ENCODE measurements around the gene BRPF1. TPM values are rescaled to one million over a fixed set of nuclear protein-coding genes. Genes with fewer than 3 reads are reported as not detected.

The BRPF1 gene
- polyA plus RNA-seq, 1 donor from 2014 or later = 14.9 TPM

- Histone ChIP-seq H3K4me2 (ENCODE audit: low read length) (no peak overlapping the region), H3K79me2 (replicated peaks; ENCODE audit: insufficient read depth, low read length) (no peaks in the 10 kb centered on the region), H3K36me3 (ENCODE audit: insufficient read depth, low read length) (no peaks in the 10 kb centered on the region), H4K20me1 (ENCODE audit: insufficient read depth) (no peaks in the 10 kb centered on the region), H3K27ac (ENCODE audit: low read length) (no peak overlapping the region), H3K4me3 (ENCODE audit: low read length) (no peak overlapping the region), H3K27me3 (ENCODE audit: insufficient read depth, low read depth, low read length) (no peaks in the 10 kb centered on the region), H3K9me2 (ENCODE audit: insufficient read depth, low read length) (no peaks in the 10 kb centered on the region), H3F3A (ENCODE audit: insufficient read depth, low read length, poor library complexity, severe bottlenecking) (no peaks in the 10 kb centered on the region), H3K9me3 (ENCODE audit: low read length) (no peaks in the 10 kb centered on the region), H3K9ac (ENCODE audit: low read length) (no peak overlapping the region), H2AFZ (ENCODE audit: low read depth, low read length) (no peak overlapping the region)
- TF ChIP-seq MXI1 (conservative IDR thresholded peaks at IDR 0.05; ENCODE audit: poor library complexity, severe bottlenecking) (no peak), SMC3 (conservative IDR thresholded peaks at IDR 0.05; ENCODE audit: poor library complexity) (no peak), EP300 (conservative IDR thresholded peaks at IDR 0.05; ENCODE audit: poor library complexity, severe bottlenecking) (no peak), EZH2 (IDR thresholded peaks at IDR 0.05; ENCODE audit: borderline replicate concordance, insufficient read depth, low read length, poor library complexity, severe bottlenecking) (no peak), TAF1 (IDR thresholded peaks at IDR 0.05; ENCODE audit: low read depth) (no peak), POLR2AphosphoS5 (IDR thresholded peaks at IDR 0.05) (no peak), CTCF (IDR thresholded peaks at IDR 0.05; ENCODE audit: poor library complexity, severe bottlenecking) (no peak), RAD21 (conservative IDR thresholded peaks at IDR 0.05) (no peak)
- TF ChIP-seq, protein P1, sequence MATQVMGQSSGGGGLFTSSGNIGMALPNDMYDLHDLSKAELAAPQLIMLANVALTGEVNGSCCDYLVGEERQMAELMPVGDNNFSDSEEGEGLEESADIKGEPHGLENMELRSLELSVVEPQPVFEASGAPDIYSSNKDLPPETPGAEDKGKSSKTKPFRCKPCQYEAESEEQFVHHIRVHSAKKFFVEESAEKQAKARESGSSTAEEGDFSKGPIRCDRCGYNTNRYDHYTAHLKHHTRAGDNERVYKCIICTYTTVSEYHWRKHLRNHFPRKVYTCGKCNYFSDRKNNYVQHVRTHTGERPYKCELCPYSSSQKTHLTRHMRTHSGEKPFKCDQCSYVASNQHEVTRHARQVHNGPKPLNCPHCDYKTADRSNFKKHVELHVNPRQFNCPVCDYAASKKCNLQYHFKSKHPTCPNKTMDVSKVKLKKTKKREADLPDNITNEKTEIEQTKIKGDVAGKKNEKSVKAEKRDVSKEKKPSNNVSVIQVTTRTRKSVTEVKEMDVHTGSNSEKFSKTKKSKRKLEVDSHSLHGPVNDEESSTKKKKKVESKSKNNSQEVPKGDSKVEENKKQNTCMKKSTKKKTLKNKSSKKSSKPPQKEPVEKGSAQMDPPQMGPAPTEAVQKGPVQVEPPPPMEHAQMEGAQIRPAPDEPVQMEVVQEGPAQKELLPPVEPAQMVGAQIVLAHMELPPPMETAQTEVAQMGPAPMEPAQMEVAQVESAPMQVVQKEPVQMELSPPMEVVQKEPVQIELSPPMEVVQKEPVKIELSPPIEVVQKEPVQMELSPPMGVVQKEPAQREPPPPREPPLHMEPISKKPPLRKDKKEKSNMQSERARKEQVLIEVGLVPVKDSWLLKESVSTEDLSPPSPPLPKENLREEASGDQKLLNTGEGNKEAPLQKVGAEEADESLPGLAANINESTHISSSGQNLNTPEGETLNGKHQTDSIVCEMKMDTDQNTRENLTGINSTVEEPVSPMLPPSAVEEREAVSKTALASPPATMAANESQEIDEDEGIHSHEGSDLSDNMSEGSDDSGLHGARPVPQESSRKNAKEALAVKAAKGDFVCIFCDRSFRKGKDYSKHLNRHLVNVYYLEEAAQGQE (IDR thresholded peaks at IDR 0.05; ENCODE audit: borderline replicate concordance) = no peak
These were observed 33.6 kb upstream of the BRPF1 start for GRCh38 chr3:9697892-9698291.

DNA sequence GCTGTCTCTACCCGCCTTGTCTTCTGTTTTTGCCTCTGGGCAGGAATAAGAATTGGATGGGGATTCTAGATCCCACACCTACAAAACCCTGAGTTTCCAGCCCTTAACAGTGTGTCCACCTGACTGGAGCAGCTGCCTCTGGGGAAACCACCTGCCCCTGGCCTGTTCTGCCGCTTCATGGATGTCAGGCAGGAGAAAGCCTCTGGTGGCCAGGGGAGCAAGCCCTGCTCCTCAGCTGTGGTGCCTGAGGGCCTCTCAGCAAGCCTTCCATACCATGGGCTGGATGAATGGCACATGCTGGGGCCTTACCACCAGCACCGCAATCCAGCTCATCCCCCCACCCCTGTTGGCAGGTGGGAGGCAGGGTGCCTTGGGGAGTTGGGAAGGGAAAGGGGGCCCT lies 33.2 kb upstream of the BRPF1 start:
- no peak overlapping the region for H3K9ac ChIP-seq (ENCODE audit: low read length)
- H3K79me2 ChIP-seq (replicated peaks; ENCODE audit: insufficient read depth, low read length) = no peaks in the 10 kb centered on the region
- H3K9me2 ChIP-seq (ENCODE audit: insufficient read depth, low read length) = no peaks in the 10 kb centered on the region
- no peaks in the 10 kb centered on the region for H3K36me3 ChIP-seq (ENCODE audit: insufficient read depth, low read length)
- H4K20me1 ChIP-seq (ENCODE audit: insufficient read depth) = no peaks in the 10 kb centered on the region
- H3K4me2 ChIP-seq (ENCODE audit: low read length) = no peak overlapping the region
- H3F3A ChIP-seq (ENCODE audit: insufficient read depth, low read length, poor library complexity, severe bottlenecking) = no peaks in the 10 kb centered on the region
- H3K27me3 ChIP-seq (ENCODE audit: insufficient read depth, low read depth, low read length) = peaks cover 4% of the 10 kb centered on the region
- no peaks in the 10 kb centered on the region for H3K9me3 ChIP-seq (ENCODE audit: low read length)
- no peak overlapping the region for H2AFZ ChIP-seq (ENCODE audit: low read depth, low read length)
- TF ChIP-seq MXI1 (conservative IDR thresholded peaks at IDR 0.05; ENCODE audit: poor library complexity, severe bottlenecking) (no peak), SMC3 (conservative IDR thresholded peaks at IDR 0.05; ENCODE audit: poor library complexity) (no peak), EP300 (conservative IDR thresholded peaks at IDR 0.05; ENCODE audit: poor library complexity, severe bottlenecking) (no peak), TAF1 (IDR thresholded peaks at IDR 0.05; ENCODE audit: low read depth) (no peak), POLR2AphosphoS5 (IDR thresholded peaks at IDR 0.05) (no peak), RAD21 (conservative IDR thresholded peaks at IDR 0.05) (no peak), CTCF (IDR thresholded peaks at IDR 0.05; ENCODE audit: poor library complexity, severe bottlenecking) (no peak), EZH2 (IDR thresholded peaks at IDR 0.05; ENCODE audit: borderline replicate concordance, insufficient read depth, low read length, poor library complexity, severe bottlenecking) (no peak)
- TF ChIP-seq, protein P1 (IDR thresholded peaks at IDR 0.05; ENCODE audit: borderline replicate concordance) = no peak
- H3K4me3 ChIP-seq (ENCODE audit: low read length) = no peak overlapping the region
- no peak overlapping the region for H3K27ac ChIP-seq (ENCODE audit: low read length)
